NB4 (cell line): Measurements from ENCODE around the gene MTURN.

Source experiments
- MYC ChIP-seq: IDR thresholded peaks from 2 replicates; pipeline ENCODE4 v1.6.1; 2011; ENCODE audit warnings: low read depth, low read length
- POLR2A ChIP-seq: IDR thresholded peaks from 2 replicates; pipeline ENCODE4 v1.6.1; 2011; ENCODE audit warnings: mild to moderate bottlenecking; ENCODE audit not compliant: insufficient read length; ENCODE audit errors: extremely low read depth
- TF ChIP-seq, protein P1 (sequence below): IDR thresholded peaks from one replicate; pipeline ENCODE4 v1.5.1; 2012; ENCODE audit warnings: low read depth, low read length

- TF ChIP-seq, protein P1, sequence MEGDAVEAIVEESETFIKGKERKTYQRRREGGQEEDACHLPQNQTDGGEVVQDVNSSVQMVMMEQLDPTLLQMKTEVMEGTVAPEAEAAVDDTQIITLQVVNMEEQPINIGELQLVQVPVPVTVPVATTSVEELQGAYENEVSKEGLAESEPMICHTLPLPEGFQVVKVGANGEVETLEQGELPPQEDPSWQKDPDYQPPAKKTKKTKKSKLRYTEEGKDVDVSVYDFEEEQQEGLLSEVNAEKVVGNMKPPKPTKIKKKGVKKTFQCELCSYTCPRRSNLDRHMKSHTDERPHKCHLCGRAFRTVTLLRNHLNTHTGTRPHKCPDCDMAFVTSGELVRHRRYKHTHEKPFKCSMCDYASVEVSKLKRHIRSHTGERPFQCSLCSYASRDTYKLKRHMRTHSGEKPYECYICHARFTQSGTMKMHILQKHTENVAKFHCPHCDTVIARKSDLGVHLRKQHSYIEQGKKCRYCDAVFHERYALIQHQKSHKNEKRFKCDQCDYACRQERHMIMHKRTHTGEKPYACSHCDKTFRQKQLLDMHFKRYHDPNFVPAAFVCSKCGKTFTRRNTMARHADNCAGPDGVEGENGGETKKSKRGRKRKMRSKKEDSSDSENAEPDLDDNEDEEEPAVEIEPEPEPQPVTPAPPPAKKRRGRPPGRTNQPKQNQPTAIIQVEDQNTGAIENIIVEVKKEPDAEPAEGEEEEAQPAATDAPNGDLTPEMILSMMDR, result no peak
- TF ChIP-seq MYC, result no peak
- TF ChIP-seq POLR2A, result no peak
Observed at GRCh38 chr7:30104157-30104556, 30.6 kb upstream of the MTURN start.
